Naive thymus-derived CD4-positive, alpha-beta T cell (primary cell): Measurements from ENCODE around the gene ZFAND3. TPM values are rescaled to one million over a fixed set of nuclear protein-coding genes. Genes with fewer than 3 reads are reported as not detected.

Experiments used
- ATAC-seq: fragments of 150-1000 bp; cut with Tn5 transposase; 2 replicates; pipeline ENCODE4 v1.10.0; 2021; ENCODE audit warnings: mild to moderate bottlenecking, moderate library complexity
- CTCF ChIA-PET: fragments of 350-600 bp; sonication (Branson Sonifier 250); formaldehyde crosslinking; loops from one replicate; lab custom pipeline; 2021; ENCODE audit warnings: antibody characterized with exemption; lab: Charles Lee
- POLR2A ChIA-PET: fragments of 350-600 bp; sonication (Branson Sonifier 250); formaldehyde crosslinking; loops from one replicate; lab custom pipeline; 2021; ENCODE audit warnings: antibody characterized with exemption, inconsistent platforms; lab: Charles Lee
- DNase-seq, 9 donors: peaks; one replicate each; pipeline versions ENCODE4 v3.0.0 to v3.0.0-alpha.2; 2020 to 2022; ENCODE audit warnings: mixed read lengths in 1 of 9
- H3K27ac ChIP-seq: one replicate; pipeline ENCODE4 v1.7.0; 2013; ENCODE audit warnings: mild to moderate bottlenecking, low read depth, low read length, moderate library complexity
- H3K27me3 ChIP-seq, 2 donors: one replicate each; pipeline ENCODE4 v1.7.0; 2013; ENCODE audit warnings: low read length in 2 of 2, mild to moderate bottlenecking in 2 of 2, moderate library complexity in 2 of 2; ENCODE audit not compliant: control insufficient read depth in 2 of 2, insufficient read depth in 2 of 2
- H3K36me3 ChIP-seq, 3 experiments: 1 replicate in 2 of 3; 2 replicates in 1 of 3; pipeline ENCODE4 v1.7.0; 2013; ENCODE audit warnings: low read length in 3 of 3, mild to moderate bottlenecking in 3 of 3, moderate library complexity in 1 of 3; ENCODE audit not compliant: insufficient read depth in 3 of 3, control insufficient read depth in 2 of 3
- H3K4me1 ChIP-seq, 2 donors: one replicate each; pipeline ENCODE4 v1.7.0; 2013; ENCODE audit warnings: low read length in 2 of 2, mild to moderate bottlenecking in 2 of 2, moderate library complexity in 1 of 2; ENCODE audit not compliant: control insufficient read depth in 2 of 2, insufficient read depth in 2 of 2
- H3K4me3 ChIP-seq: 2 replicates; pipeline ENCODE4 v1.7.0; 2013; ENCODE audit warnings: mild to moderate bottlenecking, low read length
- H3K9me3 ChIP-seq, 3 experiments: 1 replicate in 2 of 3; 2 replicates in 1 of 3; pipeline ENCODE4 v1.7.0; 2013; ENCODE audit warnings: low read length in 3 of 3; ENCODE audit not compliant: control insufficient read depth in 2 of 3
- H3K27ac Mint-ChIP-seq, 9 donors: one replicate each; pipeline ENCODE4 v1.8.0; 2020 to 2022; ENCODE audit warnings: mixed read lengths in 9 of 9, mild to moderate bottlenecking in 8 of 9, moderate library complexity in 5 of 9, inconsistent platforms in 2 of 9
- H3K27me3 Mint-ChIP-seq, 5 donors: one replicate each; pipeline ENCODE4 v1.8.0; 2021 to 2022; ENCODE audit warnings: mixed read lengths in 5 of 5, mild to moderate bottlenecking in 1 of 5
- H3K36me3 Mint-ChIP-seq, 5 donors: one replicate each; pipeline ENCODE4 v1.8.0; 2020 to 2022; ENCODE audit warnings: mixed read lengths in 5 of 5, mild to moderate bottlenecking in 3 of 5, inconsistent platforms in 1 of 5
- H3K4me1 Mint-ChIP-seq, 7 donors: one replicate each; pipeline ENCODE4 v1.8.0; 2020 to 2022; ENCODE audit warnings: mixed read lengths in 7 of 7, mild to moderate bottlenecking in 3 of 7, inconsistent platforms in 1 of 7
- H3K4me3 Mint-ChIP-seq, 10 donors: one replicate each; pipeline ENCODE4 v1.8.0; 2020 to 2022; ENCODE audit warnings: mild to moderate bottlenecking in 10 of 10, mixed read lengths in 10 of 10, moderate library complexity in 6 of 10, inconsistent platforms in 2 of 10
- H3K9me3 Mint-ChIP-seq, 11 donors: one replicate each; pipeline ENCODE4 v1.8.0; 2020 to 2022; ENCODE audit warnings: mixed read lengths in 11 of 11, mild to moderate bottlenecking in 4 of 11, inconsistent platforms in 1 of 11, moderate library complexity in 1 of 11
- intact Hi-C, 2 donors: fragments of 100-400 bp; cut with micrococcal nuclease; formaldehyde crosslinking; loops; one replicate each; pipeline ENCODE4 v1.15.1; 2023
- polyA plus RNA-seq, 2 donors: library from polyadenylated mRNA; unstranded; fragments of 300-500 nt; fragmentation: Illumina TruSeq; gene quantifications; one replicate each; pipeline ENCODE4 v1.2.3, GENCODE V29; 2021
- total RNA-seq, 6 experiments: library from RNA in 5 of 6; stranded (reverse) in 5 of 6; gene quantifications; 1 replicate in 5 of 6; 2 replicates in 1 of 6; pipeline ENCODE4 v1.2.3 and lab custom pipeline; 2021 to 2026

The ZFAND3 gene
- total and polyA plus RNA-seq, 7 experiments from 2014 or later = 3.5 to 55.0 (median 37.1) TPM

DNA sequence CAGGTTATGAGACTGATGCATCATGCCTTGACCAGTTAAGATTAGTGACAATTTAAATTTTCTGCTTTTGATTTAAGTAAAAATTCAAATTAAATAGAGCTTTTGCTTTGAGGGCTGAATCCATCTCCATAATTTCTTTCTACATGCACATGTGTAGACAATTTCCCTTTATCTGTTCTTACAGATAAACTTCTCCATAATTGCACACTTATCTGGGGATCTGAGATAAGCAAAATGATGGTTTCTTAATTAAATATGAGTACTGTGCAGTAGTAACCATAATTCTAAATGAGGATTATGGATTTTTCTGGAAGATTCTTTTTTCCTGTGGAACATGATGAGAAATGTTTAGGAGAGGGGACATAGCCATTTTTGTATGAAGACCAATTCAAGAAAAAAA, 44.7 kb downstream of the ZFAND3 start:
- H3K27me3 ChIP-seq = no peaks in the 10 kb centered on the region
- no peak for DNase-seq
- no peak for ATAC-seq
- peaks cover 19 to 20% of the 10 kb centered on the region in 2 donors for H3K4me1 ChIP-seq
- peaks cover 0 to 19% (median 4%) of the 10 kb centered on the region in 5 donors for H3K36me3 Mint-ChIP-seq
- H3K4me3 ChIP-seq = no peak overlapping the region
- H3K27me3 Mint-ChIP-seq = no peaks in the 10 kb centered on the region
- ChIA-PET CTCF (no interaction called here), POLR2A (no interaction called here)
- intact Hi-C loops = no loop called here
- no peak overlapping the region for H3K4me3 Mint-ChIP-seq
- no peaks in the 10 kb centered on the region for H3K36me3 ChIP-seq
- H3K27ac Mint-ChIP-seq = no peak overlapping the region
- no peaks in the 10 kb centered on the region for H3K9me3 ChIP-seq
- H3K4me1 Mint-ChIP-seq = peaks cover 38 to 83% (median 54%) of the 10 kb centered on the region in 7 donors
- H3K9me3 Mint-ChIP-seq = peaks cover 0 to 9% (median 0%) of the 10 kb centered on the region in 11 donors
- H3K27ac ChIP-seq = no peak overlapping the region

GRCh38 chr6:37865504-37865903, 46.0 kb downstream of the ZFAND3 start:
- POLR2A ChIA-PET = no interaction called here
- Mint-ChIP-seq H3K4me3 (peak overlapping the region in 5 of 10 donors; percentile 1 to 53 (median 11)), H3K27ac (peak overlapping the region in 1 of 9 donors; percentile 4), H3K27me3 (no peaks in the 10 kb centered on the region), H3K9me3 (peaks cover 0 to 9% (median 0%) of the 10 kb centered on the region in 11 donors), H3K4me1 (peaks cover 36 to 81% (median 51%) of the 10 kb centered on the region in 7 donors), H3K36me3 (peaks cover 0 to 24% (median 4%) of the 10 kb centered on the region in 5 donors)
- no peaks in the 10 kb centered on the region for H3K9me3 ChIP-seq
- intact Hi-C loops = no loop called here
- H3K4me3 ChIP-seq = no peak overlapping the region
- CTCF ChIA-PET = no interaction called here
- H3K4me1 ChIP-seq = peaks cover 19 to 20% of the 10 kb centered on the region in 2 donors
- no peak overlapping the region for H3K27ac ChIP-seq
- H3K27me3 ChIP-seq = no peaks in the 10 kb centered on the region
- no peak for DNase-seq
- H3K36me3 ChIP-seq = no peaks in the 10 kb centered on the region
- ATAC-seq = no peak

GRCh38 chr6:37866590-37867507, 47.3 kb downstream of the ZFAND3 start:
- no peak overlapping the region for H3K27ac Mint-ChIP-seq
- H3K4me3 Mint-ChIP-seq = peak overlapping the region in 4 of 10 donors; percentile 5 to 40 (median 8)
- CTCF ChIA-PET = no interaction called here
- H3K36me3 Mint-ChIP-seq = peaks cover 7 to 36% (median 14%) of the 10 kb centered on the region in 5 donors
- DNase-seq (no peak), ATAC-seq (no peak)
- POLR2A ChIA-PET = no interaction called here
- no peaks in the 10 kb centered on the region for H3K27me3 Mint-ChIP-seq
- intact Hi-C loops = no loop called here
- H3K36me3 ChIP-seq = no peaks in the 10 kb centered on the region
- no peaks in the 10 kb centered on the region for H3K9me3 ChIP-seq
- peaks cover 15 to 20% of the 10 kb centered on the region in 2 donors for H3K4me1 ChIP-seq
- peaks cover 32 to 76% (median 49%) of the 10 kb centered on the region in 7 donors for H3K4me1 Mint-ChIP-seq
- no peak overlapping the region for H3K27ac ChIP-seq
- H3K27me3 ChIP-seq = no peaks in the 10 kb centered on the region
- H3K4me3 ChIP-seq = no peak overlapping the region
- H3K9me3 Mint-ChIP-seq = peaks cover 0 to 18% (median 8%) of the 10 kb centered on the region in 11 donors

- Histone ChIP-seq H3K36me3 (no peaks in the 10 kb centered on the region), H3K9me3 (no peaks in the 10 kb centered on the region), H3K27ac (no peak overlapping the region), H3K27me3 (no peaks in the 10 kb centered on the region), H3K4me1 (peaks cover 15 to 20% of the 10 kb centered on the region in 2 donors), H3K4me3 (no peak overlapping the region)
- POLR2A ChIA-PET = no interaction called here
- DNase-seq = no peak
- peak; percentile 34 for ATAC-seq
- no peaks in the 10 kb centered on the region for H3K27me3 Mint-ChIP-seq
- H3K36me3 Mint-ChIP-seq = peaks cover 7 to 42% (median 20%) of the 10 kb centered on the region in 5 donors
- intact Hi-C loops = no loop called here
- H3K27ac Mint-ChIP-seq = peak overlapping the region in 2 of 9 donors; percentile 56 to 76
- peaks cover 32 to 78% (median 58%) of the 10 kb centered on the region in 7 donors for H3K4me1 Mint-ChIP-seq
- H3K9me3 Mint-ChIP-seq = peaks cover 0 to 27% (median 13%) of the 10 kb centered on the region in 11 donors
- H3K4me3 Mint-ChIP-seq = peak overlapping the region in 3 of 10 donors; percentile 2 to 26 (median 6)
- CTCF ChIA-PET = no interaction called here
Observed at GRCh38 chr6:37867756-37868446, 48.4 kb downstream of the ZFAND3 start.

GRCh38 chr6:37868447-37868825, 48.9 kb downstream of the ZFAND3 start:
- peak overlapping the region in 2 of 9 donors; percentile 56 to 76 for H3K27ac Mint-ChIP-seq
- intact Hi-C loops = no loop called here
- DNase-seq = no peak
- no peaks in the 10 kb centered on the region for H3K27me3 ChIP-seq
- no peak overlapping the region for H3K4me3 ChIP-seq
- H3K4me3 Mint-ChIP-seq = peak overlapping the region in 2 of 10 donors; percentile 2 to 6
- H3K4me1 ChIP-seq = peaks cover 15 to 20% of the 10 kb centered on the region in 2 donors
- POLR2A ChIA-PET = no interaction called here
- no peaks in the 10 kb centered on the region for H3K27me3 Mint-ChIP-seq
- CTCF ChIA-PET = no interaction called here
- H3K27ac ChIP-seq = no peak overlapping the region
- H3K9me3 Mint-ChIP-seq = peaks cover 0 to 27% (median 13%) of the 10 kb centered on the region in 11 donors
- peaks cover 32 to 78% (median 61%) of the 10 kb centered on the region in 7 donors for H3K4me1 Mint-ChIP-seq
- no peaks in the 10 kb centered on the region for H3K9me3 ChIP-seq
- ATAC-seq = peak; percentile 51
- H3K36me3 Mint-ChIP-seq = peaks cover 9 to 41% (median 21%) of the 10 kb centered on the region in 5 donors
- no peaks in the 10 kb centered on the region for H3K36me3 ChIP-seq

- Mint-ChIP-seq H3K4me1 (peaks cover 16 to 73% (median 64%) of the 10 kb centered on the region in 7 donors), H3K9me3 (peaks cover 0 to 27% (median 13%) of the 10 kb centered on the region in 11 donors), H3K36me3 (peaks cover 10 to 48% (median 28%) of the 10 kb centered on the region in 5 donors), H3K27me3 (no peaks in the 10 kb centered on the region), H3K27ac (no peak overlapping the region), H3K4me3 (no peak overlapping the region)
- H3K27me3 ChIP-seq = no peaks in the 10 kb centered on the region
- ChIA-PET POLR2A (no interaction called here), CTCF (no interaction called here)
- H3K4me1 ChIP-seq = peaks cover 4 to 8% of the 10 kb centered on the region in 2 donors
- no peak overlapping the region for H3K27ac ChIP-seq
- no peak for DNase-seq
- H3K9me3 ChIP-seq = no peaks in the 10 kb centered on the region
- no peak for ATAC-seq
- intact Hi-C loops = no loop called here
- H3K4me3 ChIP-seq = no peak overlapping the region
- H3K36me3 ChIP-seq = no peaks in the 10 kb centered on the region
Observed at GRCh38 chr6:37871616-37872372, 52.3 kb downstream of the ZFAND3 start.
